H1 (cell line): ENCODE measurements around the gene BAD. TPM values are rescaled to one million over a fixed set of nuclear protein-coding genes. Genes with fewer than 3 reads are reported as not detected.

Experiments used
- CTCF ChIA-PET: fragments of 300-600 bp; sonication (Branson Sonifier 250); formaldehyde crosslinking; loops from one replicate; lab custom pipeline; 2021; ENCODE audit not compliant: partially characterized antibody; lab: Charles Lee
- POLR2A ChIA-PET: fragments of 300-600 bp; sonication (Branson Sonifier 250); formaldehyde crosslinking; loops from one replicate; lab custom pipeline; 2021; ENCODE audit warnings: inconsistent platforms; ENCODE audit not compliant: partially characterized antibody; lab: Charles Lee
- DNase-seq, 2 experiments: peaks; one replicate each; pipeline versions ENCODE4 v3.0.0 to v3.0.0-alpha.2; 2010 to 2022; ENCODE audit warnings: low spot score in 2 of 2, low read depth in 1 of 2, mixed read lengths in 1 of 2
- FAIRE-seq: peaks from 2 replicates; lab custom pipeline; 2011; peaks lifted over from hg19 to GRCh38; lab: Jason Lieb, UNC
- H2AFZ ChIP-seq: 2 replicates; pipeline ENCODE4 v1.8.1; 2012; ENCODE audit warnings: low read length, inconsistent platforms
- H2AK5ac ChIP-seq: 2 replicates; pipeline ENCODE4 v1.6.1; 2013; ENCODE audit warnings: low read depth, low read length
- H2BK120ac ChIP-seq: replicated peaks from 2 replicates; pipeline ENCODE3; 2013; ENCODE audit warnings: low read depth, low read length, inconsistent platforms
- H2BK12ac ChIP-seq: 2 replicates; pipeline ENCODE4 v1.6.1; 2013; ENCODE audit warnings: low read depth, low read length
- H2BK15ac ChIP-seq: 2 replicates; pipeline ENCODE4 v1.6.1; 2013; ENCODE audit warnings: low read length
- H2BK20ac ChIP-seq: 2 replicates; pipeline ENCODE4 v1.6.1; 2013; ENCODE audit warnings: low read length
- H2BK5ac ChIP-seq: 2 replicates; pipeline ENCODE4 v1.6.1; 2013; ENCODE audit warnings: low read depth, low read length
- H3K14ac ChIP-seq: 2 replicates; pipeline ENCODE4 v1.6.1; 2013; ENCODE audit warnings: inconsistent platforms; ENCODE audit not compliant: insufficient read length
- H3K18ac ChIP-seq: 2 replicates; pipeline ENCODE4 v1.6.1; 2013; ENCODE audit warnings: low read length; ENCODE audit errors: extremely low read depth
- H3K23ac ChIP-seq: 2 replicates; pipeline ENCODE4 v1.6.1; 2013; ENCODE audit warnings: inconsistent platforms; ENCODE audit not compliant: insufficient read length
- H3K23me2 ChIP-seq: 2 replicates; pipeline ENCODE4 v1.6.1; 2013; ENCODE audit warnings: low read depth, low read length
- H3K27ac ChIP-seq: 2 replicates; pipeline ENCODE4 v1.6.1; 2011; ENCODE audit warnings: low read depth, low read length, inconsistent platforms
- H3K27me3 ChIP-seq, 4 experiments: replicated peaks in 1 of 4; 1 replicate in 1 of 4; 2 replicates in 3 of 4; pipeline versions ENCODE4 v1.6.1 to v1.8.1; 2011 to 2013; ENCODE audit warnings: low read length in 3 of 4, mild to moderate bottlenecking in 3 of 4, inconsistent platforms in 2 of 4, mixed read lengths in 2 of 4, moderate library complexity in 1 of 4; ENCODE audit not compliant: control insufficient read depth in 3 of 4, insufficient read depth in 3 of 4; ENCODE audit errors: extremely low read depth in 1 of 4
- H3K36me3 ChIP-seq, 4 experiments: 2 replicates each; pipeline versions ENCODE4 v1.6.1 to v1.8.1; 2011 to 2013; ENCODE audit warnings: mild to moderate bottlenecking in 4 of 4, low read length in 3 of 4, moderate library complexity in 2 of 4, control low read depth in 1 of 4, inconsistent platforms in 1 of 4; ENCODE audit not compliant: insufficient read depth in 4 of 4, control insufficient read depth in 2 of 4
- H3K4ac ChIP-seq: replicated peaks from 2 replicates; pipeline ENCODE3; 2013; ENCODE audit warnings: low read length, low read depth, mixed read lengths, inconsistent platforms; ENCODE audit not compliant: insufficient read length
- H3K4me1 ChIP-seq, 4 experiments: replicated peaks in 1 of 4; 1 replicate in 1 of 4; 2 replicates in 3 of 4; pipeline versions ENCODE4 v1.6.1 to v1.8.1; 2011 to 2013; ENCODE audit warnings: low read length in 3 of 4, inconsistent platforms in 2 of 4, mixed read lengths in 1 of 4; ENCODE audit not compliant: insufficient read depth in 4 of 4, control insufficient read depth in 3 of 4
- H3K4me2 ChIP-seq, 2 experiments: 2 replicates each; pipeline versions ENCODE4 v1.6.1 to v1.8.1; 2011 to 2013; ENCODE audit warnings: low read depth in 2 of 2, low read length in 2 of 2, control low read depth in 1 of 2, inconsistent platforms in 1 of 2, mild to moderate bottlenecking in 1 of 2; ENCODE audit not compliant: insufficient read depth in 1 of 2
- H3K4me3 ChIP-seq, 4 experiments: fragments of 200-600, 300-600 bp in 1 of 4; sonication (generic), shearing (Covaris generic), sonication (Bioruptor Twin) in 1 of 4; 2 replicates each; pipeline versions ENCODE4 v1.5.1 to v1.8.1; 2011 to 2016; ENCODE audit warnings: low read length in 4 of 4, low read depth in 3 of 4, control low read depth in 2 of 4, inconsistent platforms in 2 of 4, mild to moderate bottlenecking in 2 of 4, mixed read lengths in 1 of 4, moderate library complexity in 1 of 4; ENCODE audit not compliant: insufficient read depth in 2 of 4; ENCODE audit errors: extremely low read depth in 1 of 4
- H3K56ac ChIP-seq: replicated peaks from 2 replicates; pipeline ENCODE3; 2013; ENCODE audit warnings: low read depth, mild to moderate bottlenecking, mixed read lengths, low read length, inconsistent platforms; ENCODE audit not compliant: insufficient read length
- H3K79me1 ChIP-seq: 2 replicates; pipeline ENCODE4 v1.6.1; 2013; ENCODE audit warnings: low read depth, low read length, control low read depth
- H3K79me2 ChIP-seq, 2 experiments: 2 replicates each; pipeline versions ENCODE4 v1.6.1 to v1.8.1; 2012 to 2013; ENCODE audit warnings: low read length in 2 of 2, mild to moderate bottlenecking in 2 of 2, inconsistent platforms in 1 of 2; ENCODE audit not compliant: insufficient read depth in 2 of 2, control insufficient read depth in 1 of 2
- H3K9ac ChIP-seq, 4 experiments: replicated peaks in 1 of 4; 1 replicate in 1 of 4; 2 replicates in 3 of 4; pipeline versions ENCODE4 v1.6.1 to v1.8.1; 2011 to 2013; ENCODE audit warnings: low read depth in 3 of 4, low read length in 3 of 4, control low read depth in 2 of 4, mild to moderate bottlenecking in 2 of 4, moderate library complexity in 2 of 4, inconsistent platforms in 1 of 4; ENCODE audit errors: extremely low read depth in 1 of 4
- H3K9me3 ChIP-seq, 2 experiments: 2 replicates each; pipeline versions ENCODE4 v1.6.1 to v1.8.1; 2012 to 2013; ENCODE audit warnings: mild to moderate bottlenecking in 2 of 2, moderate library complexity in 2 of 2, control low read depth in 1 of 2, inconsistent platforms in 1 of 2, low read depth in 1 of 2, low read length in 1 of 2, mixed read lengths in 1 of 2; ENCODE audit not compliant: insufficient read depth in 2 of 2
- H4K20me1 ChIP-seq, 2 experiments: replicated peaks in 1 of 2; 2 replicates each; pipeline versions ENCODE3 to v1.8.1; 2011 to 2013; ENCODE audit warnings: inconsistent platforms in 2 of 2, low read length in 2 of 2, mild to moderate bottlenecking in 1 of 2; ENCODE audit not compliant: insufficient read depth in 2 of 2, control insufficient read depth in 1 of 2
- H4K5ac ChIP-seq: 2 replicates; pipeline ENCODE4 v1.6.1; 2013; ENCODE audit warnings: low read length, low read depth, mixed read lengths, inconsistent platforms; ENCODE audit not compliant: insufficient read length
- H4K8ac ChIP-seq: 2 replicates; pipeline ENCODE4 v1.8.0; 2013; ENCODE audit warnings: mild to moderate bottlenecking, moderate library complexity, low read length, inconsistent platforms; ENCODE audit not compliant: insufficient read depth; ENCODE audit errors: extremely low read depth
- H4K91ac ChIP-seq: replicated peaks from 2 replicates; pipeline ENCODE3; 2013; ENCODE audit warnings: low read length, mixed read lengths, inconsistent platforms; ENCODE audit not compliant: insufficient read length
- BACH1 ChIP-seq: IDR thresholded peaks from 2 replicates; pipeline ENCODE4 v1.6.1; 2012; ENCODE audit warnings: low read length, improper control_type of control experiment
- BRCA1 ChIP-seq: IDR thresholded peaks from 2 replicates; pipeline ENCODE4 v1.6.1; 2012; ENCODE audit warnings: low read depth, low read length, improper control_type of control experiment
- CHD2 ChIP-seq: IDR thresholded peaks from 2 replicates; pipeline ENCODE4 v1.6.1; 2012; ENCODE audit warnings: low read length, improper control_type of control experiment
- GABPA ChIP-seq: IDR thresholded peaks from 2 replicates; pipeline ENCODE4 v1.6.1; 2011; ENCODE audit warnings: mild to moderate bottlenecking, low read length, moderate library complexity, borderline replicate concordance; ENCODE audit not compliant: insufficient read depth
- GTF2F1 ChIP-seq: IDR thresholded peaks from 2 replicates; pipeline ENCODE4 v1.6.1; 2012; ENCODE audit warnings: low read depth, low read length, improper control_type of control experiment, borderline replicate concordance
- POLR2AphosphoS5 ChIP-seq: IDR thresholded peaks from 2 replicates; pipeline ENCODE4 v1.6.1; 2011; ENCODE audit warnings: low read depth, low read length
- POU5F1 ChIP-seq: IDR thresholded peaks from 2 replicates; pipeline ENCODE4 v1.6.1; 2011; ENCODE audit warnings: low read depth, mild to moderate bottlenecking, low read length, moderate library complexity
- SP2 ChIP-seq: IDR thresholded peaks from 2 replicates; pipeline ENCODE4 v1.6.1; 2012; ENCODE audit warnings: mild to moderate bottlenecking, low read length, inconsistent platforms
- YY1 ChIP-seq: IDR thresholded peaks from 2 replicates; pipeline ENCODE4 v1.6.1; 2011; ENCODE audit warnings: low read depth, mild to moderate bottlenecking, low read length
- WGBS, 2 experiments: shearing (Covaris generic) in 1 of 2; methylation state at CpG; one replicate each; pipeline versions ENCODE4 v1.1.6 to v1.1.7; 2013 to 2015; ENCODE audit warnings: low lambda C conversion rate in 2 of 2, mixed read lengths in 2 of 2, inconsistent platforms in 1 of 2, low coverage in 1 of 2, missing lambda C conversion rate in 1 of 2; ENCODE audit not compliant: insufficient replicate concordance in 2 of 2, insufficient coverage in 1 of 2, insufficient read length in 1 of 2; ENCODE audit errors: extremely low coverage in 1 of 2, missing lambda C conversion rate in 1 of 2; 5-methylcytosine and 5-hydroxymethylcytosine counted together
- polyA plus RNA-seq, 7 experiments: library from polyadenylated mRNA; depleted of rRNA in 3 of 7; stranded (reverse) in 5 of 7; unstranded in 2 of 7; fragments of >200 nt in 5 of 7; fragments of 200-250 nt in 2 of 7; gene quantifications; 1 replicate in 5 of 7; 2 replicates in 1 of 7; 4 replicates in 1 of 7; pipeline versions ENCODE4 v1.2.1 to v1.2.3, GENCODE V29; 2011 to 2013; ENCODE audit warnings: missing spikeins in 2 of 7, mixed read lengths in 2 of 7
- total RNA-seq: library from RNA; stranded (reverse); fragmentation: NEBNext Ultra II Directional; extraction: Animal tissue kit (Norgen Biotek cat#: 25700); gene quantifications from 2 replicates; pipeline ENCODE4 v1.2.1, GENCODE V29; 2021
- TF ChIP-seq, protein P1 (sequence below): IDR thresholded peaks from 2 replicates; pipeline ENCODE4 v1.6.1; 2012; ENCODE audit warnings: inconsistent platforms

Gene BAD
- total and polyA plus RNA-seq, 2 of the 8 experiments (the other 6 are each of a cell fraction or from before 2014, with no cell fraction given) = 23.1 to 33.7 TPM

DNA sequence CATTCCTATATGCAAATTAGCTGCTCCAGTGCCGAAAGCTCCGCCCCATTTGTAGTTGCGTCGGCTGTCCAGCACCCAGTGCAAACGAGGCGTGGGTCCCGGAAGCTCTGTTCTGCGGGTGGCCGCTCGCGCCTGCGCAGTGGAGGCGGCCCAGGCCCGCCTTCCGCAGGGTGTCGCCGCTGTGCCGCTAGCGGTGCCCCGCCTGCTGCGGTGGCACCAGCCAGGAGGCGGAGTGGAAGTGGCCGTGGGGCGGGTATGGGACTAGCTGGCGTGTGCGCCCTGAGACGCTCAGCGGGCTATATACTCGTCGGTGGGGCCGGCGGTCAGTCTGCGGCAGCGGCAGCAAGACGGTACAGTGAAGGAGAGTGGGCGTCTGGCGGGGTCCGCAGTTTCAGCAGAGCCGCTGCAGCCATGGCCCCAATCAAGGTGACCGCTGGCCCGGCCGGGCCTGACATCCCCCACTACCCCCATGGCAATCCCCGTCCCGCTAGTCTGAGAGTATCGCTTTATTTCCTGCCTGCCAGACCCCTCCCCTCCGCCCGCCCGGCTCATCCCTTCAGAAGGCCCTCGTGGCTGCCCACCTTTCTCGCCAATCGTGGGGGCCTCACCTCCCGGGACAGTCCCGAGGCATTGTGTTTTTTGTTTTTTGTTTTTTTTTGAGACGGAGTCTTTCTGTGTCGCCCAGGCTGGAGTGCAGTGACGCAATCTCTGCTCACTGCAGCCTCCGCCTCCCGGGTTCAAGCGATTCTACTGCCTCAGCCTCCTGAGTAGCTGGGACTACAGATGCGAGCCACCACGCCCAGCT is 33.7 kb upstream of the BAD start, which contains the start of gene PRDX5:
TSS of gene PRDX5 (plus strand) at position 161 of the 805 bp plus-strand sequence. CDS start at position 256, 95 bp downstream.
- H2BK20ac ChIP-seq = no peak within 1 kb of the TSS
- H3K23ac ChIP-seq = no peak within 1 kb of the TSS
- CTCF ChIA-PET = interaction anchor here (0.7 to 20.8 kb wide), 16 partner anchors 12 to 371 kb away, joined by 3 to 614 read pairs (median 4); partner anchors contain the start of genes BAD, CATSPERZ, CCDC88B and NUDT22
- H4K91ac ChIP-seq = peak within 1 kb of the TSS; percentile 96
- H3K4me2 ChIP-seq = peak within 1 kb of the TSS; percentile 60 to 75
- 3% methylated on average over 59 of the region's 61 CpGs; no CpG with 5 or more reads in 1 of the 2 experiments for WGBS, 2 experiments
- H3K18ac ChIP-seq = peak within 1 kb of the TSS; percentile 71
- peaks cover 1 to 12% (median 3%) of the 10 kb centered on the region in 4 experiments; a peak in 6 of 7 replicates for H3K4me1 ChIP-seq
- H4K8ac ChIP-seq = peak within 1 kb of the TSS; percentile 97
- peak within 1 kb of the TSS; percentile 91 for H3K27ac ChIP-seq
- H4K5ac ChIP-seq = peak within 1 kb of the TSS; percentile 99
- H2BK120ac ChIP-seq = peak within 1 kb of the TSS; percentile 94
- H4K20me1 ChIP-seq = peaks cover 0 to 4% of the 10 kb centered on the region in 2 experiments
- peak within 1 kb of the TSS; percentile 71; the same call in 1 of the 2 replicates for H2AK5ac ChIP-seq
- H3K23me2 ChIP-seq = peaks cover 5% of the 10 kb centered on the region; the same call in 1 of the 2 replicates
- 0 out of 2 replicates have a peak within 1 kb of the TSS, but pooled peaks have one; percentile 40 for H2AFZ ChIP-seq
- FAIRE-seq = no peak
- H3K9ac ChIP-seq = peak within 1 kb of the TSS; percentile 70 to 85 (median 79)
- peaks cover 7% of the 10 kb centered on the region; the same call in 1 of the 2 replicates for H3K79me1 ChIP-seq
- no peaks in the 10 kb centered on the region for H3K9me3 ChIP-seq
- H3K4me3 ChIP-seq = peak within 1 kb of the TSS; percentile 73 to 80 (median 77)
- peak within 1 kb of the TSS; percentile 88; the same call in 1 of the 2 replicates for H2BK15ac ChIP-seq
- DNase-seq = peak in 1 of 2 experiments; percentile 90
- no peak within 1 kb of the TSS for H3K14ac ChIP-seq
- 0 out of 2 replicates have a peak within 1 kb of the TSS, but pooled peaks have one; percentile 60 for H2BK12ac ChIP-seq
- peaks cover 0 to 18% of the 10 kb centered on the region in 2 experiments; a peak in 1 of 4 replicates for H3K79me2 ChIP-seq
- peak within 1 kb of the TSS; percentile 91 for H3K56ac ChIP-seq
- H2BK5ac ChIP-seq = peak within 1 kb of the TSS; percentile 84
- peaks cover 2 to 26% (median 15%) of the 10 kb centered on the region in 4 experiments; a peak in 7 of 8 replicates for H3K36me3 ChIP-seq
- POLR2A ChIA-PET = interaction anchor here (0.6 to 6.6 kb wide), 27 partner anchors 8 to 248 kb away, joined by 3 to 61 read pairs (median 6); partner anchors contain the start of genes CCDC88B, DNAJC4, ESRRA and FERMT3
- no peaks in the 10 kb centered on the region for H3K27me3 ChIP-seq
- H3K4ac ChIP-seq = peak within 1 kb of the TSS; percentile 97
- no peak for TF ChIP-seq GTF2F1
- no peak for TF ChIP-seq GABPA
- TF ChIP-seq POLR2AphosphoS5 = no peak
- TF ChIP-seq CHD2 = no peak
- TF ChIP-seq, protein P1, sequence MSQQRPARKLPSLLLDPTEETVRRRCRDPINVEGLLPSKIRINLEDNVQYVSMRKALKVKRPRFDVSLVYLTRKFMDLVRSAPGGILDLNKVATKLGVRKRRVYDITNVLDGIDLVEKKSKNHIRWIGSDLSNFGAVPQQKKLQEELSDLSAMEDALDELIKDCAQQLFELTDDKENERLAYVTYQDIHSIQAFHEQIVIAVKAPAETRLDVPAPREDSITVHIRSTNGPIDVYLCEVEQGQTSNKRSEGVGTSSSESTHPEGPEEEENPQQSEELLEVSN = 0 out of 2 replicates have a peak, but pooled peaks have one; percentile 3
- TF ChIP-seq YY1 = no peak
- TF ChIP-seq BRCA1 = no peak
- TF ChIP-seq POU5F1 = no peak
- TF ChIP-seq SP2 = no peak
- peak; percentile 7; the same call in 1 of the 2 replicates for TF ChIP-seq BACH1
